ENCODE data around the gene BCAR3. TPM values are rescaled to one million over a fixed set of nuclear protein-coding genes. Genes with fewer than 3 reads are reported as not detected.
"Not testable (repeated sequence)": the region's sequence is repeated elsewhere in the genome, so short reads cannot be mapped to it uniquely, and the experiment has no call there.

BCAR3 gene
- total RNA-seq, 1 experiment from 2014 or later = 60.0 TPM

DNA sequence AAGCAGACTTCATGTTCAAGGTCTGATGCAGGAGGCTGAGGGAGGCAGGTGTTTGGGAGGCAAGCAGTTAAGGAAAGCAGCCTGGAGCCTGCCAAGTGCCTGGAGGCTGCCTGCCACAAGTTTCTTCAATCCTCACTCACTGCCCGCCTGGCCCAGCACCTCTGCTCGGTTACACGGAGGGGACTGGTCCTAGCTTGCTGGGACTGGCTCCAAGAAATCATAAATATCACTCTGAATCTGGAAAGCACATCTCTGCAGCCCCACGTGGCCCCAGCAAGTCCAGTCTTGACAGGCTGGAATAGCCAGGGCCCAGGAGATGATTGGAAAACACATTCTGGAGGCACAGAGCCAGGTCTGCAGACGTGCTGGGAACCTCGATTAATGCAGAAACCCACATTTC, 83.9 kb downstream of the BCAR3 start:
- DNase-seq (ENCODE audit: low read depth) = no peak

DNA sequence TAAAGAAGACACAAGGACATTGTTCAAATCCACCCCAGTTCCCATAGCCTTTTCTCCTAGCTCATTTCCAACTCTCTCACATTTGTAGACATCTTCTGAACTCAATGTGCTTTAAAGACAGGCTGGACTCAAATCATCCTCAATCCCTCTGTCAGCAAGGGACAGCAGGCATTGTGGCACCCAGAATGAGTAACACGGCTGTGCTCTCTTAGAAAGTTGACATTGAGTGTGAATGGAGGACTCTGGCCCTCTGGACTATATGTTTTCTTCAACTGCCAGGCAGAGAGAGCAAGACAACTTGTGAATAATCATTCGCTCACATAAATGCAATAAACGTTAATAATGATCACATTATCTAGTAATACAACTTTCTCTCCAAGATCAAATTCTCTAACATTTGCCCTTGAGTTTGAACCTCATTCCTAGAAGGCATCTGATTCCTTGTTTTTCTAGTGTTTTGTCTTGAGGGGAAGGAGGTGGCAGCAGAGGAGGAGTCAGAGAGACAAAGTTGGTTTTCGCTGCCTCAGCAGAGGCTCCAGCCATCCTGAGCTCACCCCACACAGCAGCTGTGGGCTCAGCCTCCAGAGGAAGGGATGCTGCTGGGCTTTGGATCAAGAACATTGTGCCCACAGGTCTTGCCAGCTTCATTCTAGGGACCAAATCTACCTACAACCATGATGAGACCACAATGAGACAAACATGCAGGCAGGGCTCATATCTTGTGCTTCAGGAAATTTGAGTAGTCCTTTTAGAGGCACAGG, 85.1 kb downstream of the BCAR3 start:
- no peak for DNase-seq (ENCODE audit: low read depth)

DNA sequence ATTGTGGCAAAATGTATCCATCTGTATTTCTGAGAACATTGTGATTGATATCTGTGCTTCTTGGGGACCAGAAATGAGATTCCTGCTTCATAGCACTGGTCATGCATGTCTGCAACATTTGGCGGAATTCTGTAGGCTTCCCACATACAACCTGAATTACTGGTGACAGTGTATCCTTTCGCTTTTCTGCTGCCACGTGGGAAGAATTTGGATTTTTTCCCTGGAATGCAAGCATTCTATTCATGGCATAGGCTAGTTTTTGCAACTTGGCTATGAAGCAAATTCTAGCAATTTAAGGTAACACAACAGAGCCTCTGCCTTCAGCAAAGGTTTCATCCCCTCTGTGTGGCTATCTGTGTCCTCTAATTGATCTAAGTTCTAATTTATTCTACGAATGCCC, 85.9 kb downstream of the BCAR3 start:
- DNase-seq (ENCODE audit: low read depth) = no peak

DNA sequence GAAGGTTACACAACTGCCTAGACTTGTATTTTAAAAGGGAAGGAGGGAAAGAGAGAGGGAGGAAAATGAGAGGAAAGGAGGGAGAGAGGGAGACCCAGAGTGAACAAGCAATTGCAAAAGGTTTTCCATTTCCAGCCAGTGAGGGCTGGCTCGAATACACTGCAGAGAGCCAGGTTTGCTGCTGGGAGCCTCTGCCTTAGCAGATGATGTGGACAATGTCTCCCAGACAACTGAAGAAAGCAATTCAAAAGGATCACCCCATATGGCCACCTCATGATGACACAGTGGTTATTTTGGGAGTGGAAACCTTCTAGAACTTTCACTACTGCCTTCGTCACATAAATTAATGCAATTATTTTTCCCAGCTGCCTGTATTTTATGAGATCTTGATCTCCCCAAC, 86.4 kb downstream of the BCAR3 start:
- DNase-seq (ENCODE audit: low read depth) = peak; percentile 68

DNA sequence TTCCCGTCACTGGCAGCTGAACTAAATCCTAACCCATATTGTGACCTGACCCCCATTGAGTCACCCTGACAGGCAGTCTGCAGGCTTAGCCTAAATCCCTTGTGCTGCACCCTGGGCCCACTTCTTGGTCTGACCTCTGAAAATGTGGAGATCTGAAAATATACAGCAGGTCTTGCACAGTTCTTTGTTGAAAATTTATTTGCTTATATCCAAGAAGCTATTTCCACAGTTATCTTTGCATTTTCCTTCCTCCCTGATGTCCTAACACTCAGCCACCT, 87.1 kb downstream of the BCAR3 start:
- DNase-seq (ENCODE audit: low read depth) = no peak

DNA sequence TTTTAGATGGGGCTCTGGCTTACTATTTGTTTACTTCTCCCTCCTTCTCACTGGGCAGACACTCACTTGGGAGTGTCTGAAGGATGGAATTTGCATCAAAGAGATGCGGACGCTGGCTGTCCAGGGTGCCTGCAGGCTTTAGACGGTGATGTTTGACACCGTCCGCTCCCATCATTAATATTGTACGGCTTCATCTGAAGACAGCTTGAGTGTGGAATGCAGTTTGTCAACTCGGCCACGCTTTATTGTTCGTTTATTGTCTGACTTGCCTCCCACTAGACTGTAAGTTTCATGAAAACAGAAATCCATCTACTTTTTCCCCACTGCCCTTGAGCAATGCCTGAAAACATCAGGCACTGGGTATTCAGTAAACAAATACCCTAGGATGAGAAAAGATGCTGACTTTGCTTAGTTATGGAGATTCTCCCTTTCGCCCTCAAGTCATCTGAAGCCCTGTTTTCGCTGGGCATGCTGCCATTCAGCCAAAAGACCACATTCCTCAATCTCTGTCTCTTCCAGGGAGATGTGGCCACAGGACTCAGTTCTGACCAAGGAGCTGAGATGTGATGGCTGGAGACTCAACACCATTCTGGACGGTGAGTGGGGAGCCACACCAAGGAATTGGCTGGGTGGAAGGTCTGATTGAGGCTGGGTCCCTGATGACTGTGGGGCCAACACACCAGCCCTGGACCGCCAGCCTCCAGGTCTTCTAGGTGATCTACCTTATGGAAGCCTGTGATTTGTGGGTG, 87.6 kb downstream of the BCAR3 start:
- DNase-seq (ENCODE audit: low read depth) = peak; percentile 57

DNA sequence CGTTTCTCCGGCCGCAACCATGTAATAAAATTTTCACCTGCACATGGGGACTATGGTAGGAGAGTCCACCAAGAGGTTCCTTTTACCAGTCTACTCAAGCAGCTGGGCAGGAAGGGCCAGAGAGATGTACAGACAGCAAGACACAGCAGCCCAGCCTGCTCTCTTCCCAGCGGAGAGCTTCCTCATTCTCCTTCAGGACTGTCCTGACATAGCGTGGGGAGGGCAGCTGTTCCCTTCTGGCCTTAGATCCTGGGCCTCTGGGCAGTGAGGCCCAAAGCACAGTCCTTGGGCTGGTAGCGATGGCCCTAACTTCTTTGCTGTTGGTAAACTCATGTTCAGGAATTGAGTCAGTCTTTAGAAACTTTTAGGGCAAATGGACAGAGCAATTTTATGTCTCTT, 89.1 kb downstream of the BCAR3 start:
- DNase-seq (ENCODE audit: low read depth) = no peak

DNA sequence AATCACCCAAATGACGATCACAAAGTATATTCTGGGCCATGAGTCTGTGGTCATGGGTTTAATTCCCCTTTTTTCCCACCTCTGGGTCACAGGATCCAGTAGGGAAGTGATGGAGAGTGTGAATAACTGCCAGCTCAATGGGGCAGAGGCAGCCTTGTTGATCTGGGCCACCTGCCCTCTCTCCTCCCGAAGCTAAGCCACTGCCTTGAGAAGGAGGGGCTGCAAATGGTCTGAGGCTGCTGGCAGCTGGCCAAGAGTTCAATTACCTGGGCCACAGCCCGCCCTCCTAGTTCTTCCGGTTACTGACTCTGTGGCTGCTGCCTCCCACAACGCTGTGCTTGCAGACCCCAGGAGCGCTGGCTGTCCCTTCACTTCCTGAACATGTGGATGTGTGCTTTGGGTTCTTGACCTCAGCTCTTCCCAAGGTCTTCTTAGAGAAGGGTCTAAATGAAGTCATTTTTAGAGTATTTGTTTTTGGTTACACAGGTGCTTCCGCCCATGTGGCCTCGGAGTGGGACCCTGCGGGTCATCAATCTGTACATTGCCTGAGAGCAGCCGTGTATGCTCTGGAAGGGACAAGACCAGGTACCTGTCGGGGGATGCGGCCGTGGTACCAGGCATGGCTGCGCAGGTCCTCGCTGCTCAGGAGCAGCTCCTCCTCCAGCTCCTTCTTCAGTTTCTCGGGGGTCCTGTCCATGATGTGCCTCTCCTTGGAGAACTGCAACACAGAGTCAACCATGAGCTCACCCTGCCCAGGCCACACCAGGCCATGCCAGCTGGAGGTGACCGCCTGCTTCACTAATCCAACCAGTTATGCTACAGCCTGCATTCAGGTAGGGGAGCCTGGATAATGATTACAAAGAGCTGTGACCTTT, 89.7 kb downstream of the BCAR3 start:
- DNase-seq (ENCODE audit: low read depth) = no peak

DNA sequence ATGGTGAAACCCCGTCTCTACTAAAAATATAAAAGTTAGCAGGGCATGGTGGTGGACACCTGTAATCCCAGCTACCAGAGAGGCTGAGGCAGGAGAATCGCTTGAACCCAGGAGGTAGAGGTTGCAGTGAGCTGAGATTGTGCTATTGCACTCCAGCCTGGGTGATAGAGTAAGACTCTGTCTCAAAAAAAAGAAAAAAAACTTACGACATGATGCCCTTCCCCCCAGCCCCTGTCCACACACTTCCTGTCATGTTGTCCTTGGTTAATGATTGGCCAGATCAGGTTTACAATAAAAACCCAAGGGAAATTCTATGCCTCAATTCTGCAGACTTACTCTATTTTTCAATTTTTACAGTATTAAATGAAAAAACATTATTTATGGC, 90.4 kb downstream of the BCAR3 start:
- not testable (repeated sequence) for DNase-seq (ENCODE audit: low read depth)

DNA sequence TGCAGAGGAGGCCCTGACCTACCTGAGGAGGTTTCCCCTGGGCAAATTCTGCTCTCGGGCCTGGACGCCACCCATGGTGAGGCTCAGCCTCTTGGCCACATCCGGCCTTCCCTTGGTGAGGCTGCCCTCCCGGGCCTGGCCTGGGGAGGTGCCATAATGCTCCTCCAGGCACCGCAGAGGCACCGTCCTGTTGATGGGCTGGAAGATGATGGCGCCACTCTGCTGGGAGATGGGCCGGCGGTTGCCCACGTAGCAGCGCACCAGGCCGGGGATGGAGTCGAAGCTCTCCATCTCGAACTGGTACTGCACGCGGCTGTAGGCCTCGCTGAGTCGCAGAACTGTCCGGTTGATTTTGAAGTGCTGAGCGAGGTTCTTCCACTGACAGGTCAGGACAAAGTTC, 92.7 kb downstream of the BCAR3 start:
- DNase-seq (ENCODE audit: low read depth) = no peak

DNA sequence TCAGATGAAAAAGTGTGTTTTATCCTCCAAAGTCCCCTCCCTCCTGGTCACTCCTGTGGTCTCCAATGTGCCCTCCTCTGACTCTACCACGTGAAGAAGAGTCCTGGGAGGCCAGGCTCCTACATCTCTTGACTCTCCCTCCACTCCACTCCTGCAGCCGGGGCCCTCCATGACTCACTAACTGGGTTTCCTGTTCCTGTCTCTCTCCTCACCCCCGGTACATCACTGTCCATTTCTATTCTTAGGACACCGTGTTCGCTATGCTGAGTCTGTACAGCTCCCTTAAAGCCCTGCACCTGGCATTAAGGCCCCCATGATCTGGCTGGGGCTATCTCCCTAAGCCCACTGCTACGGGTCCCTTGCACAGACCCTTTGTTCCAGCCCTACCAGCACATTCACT, 93.4 kb downstream of the BCAR3 start:
- peak; percentile 51 for DNase-seq (ENCODE audit: low read depth)

DNA sequence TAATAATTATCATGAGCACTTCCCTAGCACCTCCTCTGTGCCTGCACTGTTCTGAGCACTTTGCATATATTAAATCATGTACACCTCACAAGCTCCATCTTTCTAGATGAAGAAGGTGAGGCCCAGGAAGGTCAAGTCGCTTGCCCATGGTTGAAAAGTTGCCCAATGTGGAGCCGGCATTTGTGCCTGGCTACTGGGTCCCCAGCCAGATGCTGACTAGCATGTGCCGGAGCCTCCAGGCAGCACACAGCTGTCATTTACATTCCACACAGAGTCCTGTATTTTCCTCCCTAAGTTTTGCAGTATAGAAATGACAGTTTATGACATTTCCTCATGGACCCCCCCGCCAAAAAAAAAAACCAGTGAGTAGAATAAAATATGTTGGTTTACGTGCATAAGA, 94.3 kb downstream of the BCAR3 start:
- DNase-seq (ENCODE audit: low read depth) = no peak

DNA sequence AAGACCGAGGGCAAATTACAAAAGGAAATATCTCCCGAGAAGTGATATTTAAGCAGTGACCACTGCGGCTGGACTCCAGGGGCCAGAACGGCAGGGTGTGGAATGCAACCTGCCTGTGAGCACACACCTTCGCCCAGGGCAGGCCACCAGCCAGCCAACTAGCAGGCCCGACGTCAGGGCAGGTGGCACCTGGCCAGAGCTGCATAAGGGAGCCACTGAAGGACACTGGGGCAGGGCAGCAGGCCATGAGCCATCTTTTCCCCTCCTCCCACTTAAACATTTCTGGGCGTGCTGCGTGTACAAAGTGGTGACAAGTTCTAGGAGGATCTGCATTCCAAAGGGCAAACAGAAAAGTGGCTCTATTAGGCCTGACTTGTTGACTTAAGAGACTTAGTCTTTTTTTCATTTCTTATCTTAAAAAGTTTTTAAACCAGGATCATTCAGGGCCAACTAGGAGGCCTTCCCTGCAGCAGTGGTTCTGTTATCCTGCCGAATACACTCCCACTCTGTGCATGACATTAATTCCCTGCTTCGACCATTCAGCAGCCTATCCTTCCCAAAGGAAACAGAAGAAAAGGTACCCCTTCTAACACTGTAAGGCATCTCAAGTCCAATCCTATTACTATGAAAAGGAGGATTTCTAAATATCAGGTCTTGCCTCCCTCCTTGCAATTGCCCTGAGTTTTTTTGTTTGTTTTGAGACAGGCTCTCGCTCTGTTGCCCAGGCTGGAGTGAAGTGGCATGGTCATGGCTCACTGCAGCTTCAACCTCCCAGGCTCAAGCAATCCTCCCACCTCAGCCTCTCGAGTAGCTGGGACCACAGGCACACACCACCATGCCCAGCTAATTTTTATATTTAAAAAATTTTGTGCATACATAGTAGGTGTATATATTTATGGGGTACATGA, 96.3 kb downstream of the BCAR3 start:
- no peak for DNase-seq (ENCODE audit: low read depth)

DNA sequence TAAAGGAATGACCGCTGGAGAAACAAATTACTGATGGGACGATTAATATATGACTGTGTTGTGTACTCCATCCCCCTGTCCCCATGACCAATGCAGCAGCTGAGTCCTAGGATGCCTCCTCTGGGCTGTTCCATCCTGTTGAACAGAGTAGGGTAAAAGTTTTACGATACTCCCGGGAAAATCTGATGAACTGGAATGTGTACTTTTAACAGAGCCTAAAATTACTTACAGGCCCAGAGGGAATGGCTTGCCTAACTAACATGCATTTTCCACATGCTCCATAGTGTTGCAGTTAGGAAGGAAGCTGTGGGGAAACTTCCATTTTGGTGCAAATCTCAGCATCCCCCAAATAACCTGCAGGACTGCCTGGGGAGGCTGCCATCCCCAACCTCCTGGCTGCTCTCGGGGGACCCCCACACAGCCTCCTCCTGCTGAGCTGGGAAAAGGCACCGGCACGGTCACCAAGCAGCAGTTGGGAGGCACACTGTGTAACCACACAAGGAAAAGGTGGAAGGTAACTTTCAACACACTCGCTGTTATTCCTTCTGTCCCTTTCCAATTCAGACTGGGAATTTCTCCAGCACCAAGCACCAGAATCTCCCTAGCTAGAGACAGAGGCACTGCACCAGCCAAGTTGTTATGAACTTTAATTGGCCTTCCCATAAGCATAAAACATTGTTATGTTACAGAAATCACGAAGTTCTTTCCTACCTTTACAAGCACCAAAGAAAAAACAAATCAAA, 97.2 kb downstream of the BCAR3 start:
- DNase-seq (ENCODE audit: low read depth) = no peak

DNA sequence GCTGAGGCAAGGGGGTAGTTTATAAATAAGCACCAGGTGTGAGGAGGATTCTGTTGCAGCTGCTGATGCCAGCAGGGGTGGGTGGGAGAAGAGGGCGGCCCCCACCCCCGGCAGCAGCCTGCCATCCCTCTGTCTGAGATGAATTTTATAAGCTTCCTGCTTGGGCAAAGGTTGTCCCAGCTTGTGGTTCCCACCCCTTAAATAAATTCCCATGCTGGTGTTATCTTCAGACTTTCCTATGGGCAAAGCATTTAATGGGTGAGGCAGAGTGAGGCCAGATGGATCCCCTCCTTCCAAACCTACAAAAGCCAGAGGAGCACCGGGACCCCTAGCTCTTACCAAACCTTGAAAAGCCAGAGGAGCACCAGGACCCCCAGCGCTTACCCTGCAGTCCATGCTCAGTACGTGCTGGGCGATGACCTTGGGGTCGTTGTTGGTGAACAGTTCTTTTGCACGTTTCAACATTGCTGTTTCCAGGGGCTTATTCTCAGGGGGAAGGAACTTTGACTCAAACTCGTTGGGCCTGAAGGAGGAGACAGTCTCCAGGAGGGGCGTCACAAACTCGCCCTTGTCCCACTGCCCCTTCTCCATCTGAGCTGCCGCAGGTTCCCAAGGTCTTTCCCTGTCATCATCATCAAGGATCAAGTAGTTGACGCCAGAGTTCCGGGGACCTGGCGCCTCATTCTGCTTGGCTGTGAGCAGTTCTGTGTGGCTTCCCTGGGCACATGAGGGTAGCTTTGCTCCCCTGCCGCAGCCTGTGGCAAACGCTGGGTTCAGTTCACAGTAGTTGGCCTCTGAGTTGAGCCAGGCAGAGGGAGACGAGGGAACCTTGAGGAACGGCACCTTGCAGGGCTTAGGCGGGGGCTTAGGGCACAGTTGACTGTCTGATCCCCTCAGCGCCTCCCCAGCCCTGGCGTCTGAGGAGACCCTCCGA, 99.5 kb downstream of the BCAR3 start:
- DNase-seq (ENCODE audit: low read depth) = no peak

DNA sequence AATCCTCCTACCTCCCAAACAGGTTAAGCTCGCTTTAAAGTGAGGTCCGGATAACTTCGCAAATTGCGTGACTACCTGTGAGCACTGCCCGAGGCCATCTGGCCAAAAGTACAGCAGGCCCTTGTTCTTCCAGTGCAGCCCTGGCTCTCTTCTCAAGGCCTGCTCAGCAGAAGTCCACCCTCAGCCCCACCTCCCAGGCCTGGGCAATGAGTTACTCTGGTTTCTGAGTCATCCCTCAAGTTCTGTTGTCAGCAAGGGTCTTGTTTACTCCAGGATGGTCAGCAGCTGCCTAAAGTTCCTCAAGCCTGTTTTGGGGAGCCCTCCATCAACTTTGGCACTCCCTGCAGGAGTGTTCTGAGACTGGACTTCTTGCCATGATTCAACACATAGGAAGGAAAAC, 101.7 kb downstream of the BCAR3 start:
- peak; percentile 83 for DNase-seq (ENCODE audit: low read depth)

DNA sequence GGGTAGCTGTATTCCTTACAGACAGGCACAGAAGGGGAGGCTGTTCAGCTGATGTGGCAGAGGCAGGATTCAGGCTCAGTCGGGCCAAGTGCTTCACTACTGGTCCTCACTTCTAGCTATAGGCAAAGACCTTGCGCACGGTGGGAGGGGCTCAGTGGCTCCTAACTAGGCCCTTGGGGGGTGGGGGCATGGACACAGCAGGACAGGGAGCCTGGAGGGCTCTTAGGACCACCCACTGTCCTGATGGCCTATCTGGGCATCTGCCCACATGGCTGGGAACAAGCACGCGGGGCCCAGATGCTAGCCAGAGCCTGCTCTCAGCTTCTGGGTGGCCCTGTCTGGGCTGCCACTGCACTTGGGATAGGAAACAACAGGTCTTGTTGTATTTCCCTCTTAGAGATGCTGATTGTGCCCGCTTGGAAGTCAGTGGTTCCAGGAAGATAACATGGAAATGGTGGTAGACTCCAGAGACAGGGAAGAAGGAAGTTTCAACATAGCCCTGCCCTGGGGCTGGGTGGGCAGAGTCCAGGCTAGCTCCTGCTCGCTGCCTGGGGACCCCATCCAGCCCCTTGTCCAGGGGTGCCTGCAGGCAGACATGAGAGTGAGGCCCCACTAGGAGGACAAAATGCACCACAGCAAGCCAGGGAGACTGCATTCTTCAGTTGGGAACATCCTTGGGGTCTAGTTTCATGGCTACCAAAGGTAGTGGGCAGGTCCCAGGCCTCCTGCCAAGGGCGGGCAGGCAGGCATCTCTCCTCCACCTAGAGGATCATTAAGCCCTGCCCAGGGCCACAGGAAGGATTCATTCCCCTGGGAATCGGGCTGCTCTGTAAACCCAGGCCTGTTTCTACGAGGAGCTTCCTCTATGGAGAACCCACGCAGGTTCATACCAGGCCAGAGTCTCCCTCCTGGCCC, 102.5 kb downstream of the BCAR3 start:
- DNase-seq (ENCODE audit: low read depth) = no peak

DNA sequence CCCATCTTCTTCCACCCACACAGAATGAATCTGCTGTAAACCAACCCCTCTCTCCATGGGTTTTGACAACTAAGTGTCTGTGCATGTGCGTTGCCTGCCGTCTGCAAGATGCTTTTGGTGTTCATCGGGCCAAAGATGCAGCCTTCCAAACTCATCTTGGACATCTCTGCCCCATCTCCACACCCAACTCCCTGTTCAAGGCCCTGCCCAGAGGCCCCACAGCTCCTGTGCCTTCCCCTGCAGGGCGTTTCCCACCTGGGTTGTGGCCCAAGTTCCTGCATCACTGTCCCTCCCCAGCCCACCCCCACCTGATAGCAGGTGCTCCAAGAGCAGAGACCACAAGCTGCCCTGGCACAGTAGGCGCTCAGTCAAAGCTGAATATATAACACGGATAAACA, 103.2 kb downstream of the BCAR3 start:
- no peak for DNase-seq (ENCODE audit: low read depth)
